ENCODE data around the gene SMG9.

SMG9 gene

GRCh38 chr19:43735957-43736356 lies 18.8 kb downstream of the SMG9 start:
- no peak overlapping the region for H3K4me2 ChIP-seq (ENCODE audit: low read length)
- no peak overlapping the region for H2BK15ac ChIP-seq (replicated peaks; ENCODE audit: low read depth)
- no peak overlapping the region for H2BK120ac ChIP-seq (ENCODE audit: low read depth, low read length)
- H3K4me3 ChIP-seq (ENCODE audit: low read length) = no peak overlapping the region
- no peaks in the 10 kb centered on the region for H3K79me2 ChIP-seq (ENCODE audit: control insufficient read depth, insufficient read depth, low read length)
- peak; percentile 69 for DNase-seq
- H3K4ac ChIP-seq (ENCODE audit: low read depth, low read length) = no peak overlapping the region
- no peaks in the 10 kb centered on the region for H3K4me1 ChIP-seq (ENCODE audit: control insufficient read depth, low read depth, low read length)
- no peak overlapping the region for H3K27ac ChIP-seq (ENCODE audit: low read depth, low read length)
- peaks cover 9% of the 10 kb centered on the region for H3K36me3 ChIP-seq (ENCODE audit: control insufficient read depth, insufficient read depth, low read length)
- no peak overlapping the region for H3K23ac ChIP-seq (ENCODE audit: low read length)
- no peak overlapping the region for H4K8ac ChIP-seq (ENCODE audit: low read depth, low read length)
- no peak overlapping the region for H3K9ac ChIP-seq (ENCODE audit: low read length)
- H4K5ac ChIP-seq (ENCODE audit: low read length) = no peak overlapping the region
- H2BK5ac ChIP-seq (ENCODE audit: low read length) = no peak overlapping the region
- no peaks in the 10 kb centered on the region for H3K27me3 ChIP-seq (ENCODE audit: insufficient read depth, low read length, poor library complexity)
- H3K18ac ChIP-seq (ENCODE audit: low read length) = no peak overlapping the region
- no peak overlapping the region for H3K56ac ChIP-seq (ENCODE audit: low read length)
- no peaks in the 10 kb centered on the region for H3K79me1 ChIP-seq (ENCODE audit: low read length)
- no peak overlapping the region for H2AK5ac ChIP-seq (ENCODE audit: low read length)

GRCh38 chr19:43735013-43735412 lies 19.7 kb downstream of the SMG9 start:
- WGBS (ENCODE audit: extremely low coverage, insufficient coverage, low lambda C conversion rate) = no CpG with 5 or more reads among the region's 6 CpGs
- peaks cover 9% of the 10 kb centered on the region for H3K36me3 ChIP-seq (ENCODE audit: control insufficient read depth, insufficient read depth, low read length)

GRCh38 chr19:43731846-43732245 lies 22.9 kb downstream of the SMG9 start:
- WGBS (ENCODE audit: extremely low coverage, insufficient coverage, low lambda C conversion rate) = no CpG with 5 or more reads among the region's 1 CpG
- H3K27me3 ChIP-seq (ENCODE audit: insufficient read depth, low read length, poor library complexity) = no peaks in the 10 kb centered on the region
- H3K23ac ChIP-seq (ENCODE audit: low read length) = no peak overlapping the region
- no peak overlapping the region for H3K9ac ChIP-seq (ENCODE audit: low read length)
- no peak overlapping the region for H4K8ac ChIP-seq (ENCODE audit: low read depth, low read length)
- H3K4ac ChIP-seq (ENCODE audit: low read depth, low read length) = no peak overlapping the region
- DNase-seq = no peak
- H3K18ac ChIP-seq (ENCODE audit: low read length) = no peak overlapping the region
- H3K4me3 ChIP-seq (ENCODE audit: low read length) = no peak overlapping the region
- H3K27ac ChIP-seq (ENCODE audit: low read depth, low read length) = no peak overlapping the region
- H2BK120ac ChIP-seq (ENCODE audit: low read depth, low read length) = no peak overlapping the region
- no peak overlapping the region for H3K4me2 ChIP-seq (ENCODE audit: low read length)
- no peaks in the 10 kb centered on the region for H3K79me2 ChIP-seq (ENCODE audit: control insufficient read depth, insufficient read depth, low read length)
- peaks cover 10% of the 10 kb centered on the region for H3K36me3 ChIP-seq (ENCODE audit: control insufficient read depth, insufficient read depth, low read length)
- H2AK5ac ChIP-seq (ENCODE audit: low read length) = no peak overlapping the region
- no peaks in the 10 kb centered on the region for H3K79me1 ChIP-seq (ENCODE audit: low read length)
- no peak overlapping the region for H2BK15ac ChIP-seq (replicated peaks; ENCODE audit: low read depth)
- H4K5ac ChIP-seq (ENCODE audit: low read length) = no peak overlapping the region
- H3K4me1 ChIP-seq (ENCODE audit: control insufficient read depth, low read depth, low read length) = no peaks in the 10 kb centered on the region
- H3K56ac ChIP-seq (ENCODE audit: low read length) = no peak overlapping the region
- no peak overlapping the region for H2BK5ac ChIP-seq (ENCODE audit: low read length)

More at GRCh38 chr19:43735013-43735412, 19.7 kb downstream of the SMG9 start:
- Histone ChIP-seq H2BK120ac (ENCODE audit: low read depth, low read length) (no peak overlapping the region), H3K4me1 (ENCODE audit: control insufficient read depth, low read depth, low read length) (no peaks in the 10 kb centered on the region), H3K18ac (ENCODE audit: low read length) (no peak overlapping the region), H4K5ac (ENCODE audit: low read length) (no peak overlapping the region), H3K4me3 (ENCODE audit: low read length) (no peak overlapping the region), H3K27me3 (ENCODE audit: insufficient read depth, low read length, poor library complexity) (no peaks in the 10 kb centered on the region), H3K56ac (ENCODE audit: low read length) (no peak overlapping the region), H3K27ac (ENCODE audit: low read depth, low read length) (no peak overlapping the region), H3K23ac (ENCODE audit: low read length) (no peak overlapping the region), H3K79me2 (ENCODE audit: control insufficient read depth, insufficient read depth, low read length) (no peaks in the 10 kb centered on the region), H3K4me2 (ENCODE audit: low read length) (no peak overlapping the region), H3K79me1 (ENCODE audit: low read length) (no peaks in the 10 kb centered on the region), H2AK5ac (ENCODE audit: low read length) (no peak overlapping the region), H3K9ac (ENCODE audit: low read length) (no peak overlapping the region), H2BK15ac (replicated peaks; ENCODE audit: low read depth) (no peak overlapping the region), H4K8ac (ENCODE audit: low read depth, low read length) (no peak overlapping the region), H2BK5ac (ENCODE audit: low read length) (no peak overlapping the region), H3K4ac (ENCODE audit: low read depth, low read length) (no peak overlapping the region)
- no peak for DNase-seq

GRCh38 chr19:43731346-43731745 lies 23.4 kb downstream of the SMG9 start:
- Histone ChIP-seq H4K5ac (ENCODE audit: low read length) (no peak overlapping the region), H3K4ac (ENCODE audit: low read depth, low read length) (no peak overlapping the region), H3K4me3 (ENCODE audit: low read length) (no peak overlapping the region), H3K36me3 (ENCODE audit: control insufficient read depth, insufficient read depth, low read length) (peaks cover 10% of the 10 kb centered on the region), H3K27ac (ENCODE audit: low read depth, low read length) (no peak overlapping the region), H3K4me2 (ENCODE audit: low read length) (no peak overlapping the region), H2BK120ac (ENCODE audit: low read depth, low read length) (no peak overlapping the region), H3K56ac (ENCODE audit: low read length) (no peak overlapping the region), H3K4me1 (ENCODE audit: control insufficient read depth, low read depth, low read length) (no peaks in the 10 kb centered on the region), H3K79me2 (ENCODE audit: control insufficient read depth, insufficient read depth, low read length) (no peaks in the 10 kb centered on the region), H3K18ac (ENCODE audit: low read length) (no peak overlapping the region), H3K79me1 (ENCODE audit: low read length) (no peaks in the 10 kb centered on the region), H2AK5ac (ENCODE audit: low read length) (no peak overlapping the region), H3K9ac (ENCODE audit: low read length) (no peak overlapping the region), H2BK15ac (replicated peaks; ENCODE audit: low read depth) (no peak overlapping the region), H3K27me3 (ENCODE audit: insufficient read depth, low read length, poor library complexity) (no peaks in the 10 kb centered on the region), H4K8ac (ENCODE audit: low read depth, low read length) (no peak overlapping the region), H2BK5ac (ENCODE audit: low read length) (no peak overlapping the region), H3K23ac (ENCODE audit: low read length) (no peak overlapping the region)
- DNase-seq = no peak
- no CpG with 5 or more reads among the region's 14 CpGs for WGBS (ENCODE audit: extremely low coverage, insufficient coverage, low lambda C conversion rate)

GRCh38 chr19:43729919-43730318 lies 24.8 kb downstream of the SMG9 start:
- H3K4me3 ChIP-seq (ENCODE audit: low read length) = no peak overlapping the region
- H2BK15ac ChIP-seq (replicated peaks; ENCODE audit: low read depth) = no peak overlapping the region
- H3K79me2 ChIP-seq (ENCODE audit: control insufficient read depth, insufficient read depth, low read length) = no peaks in the 10 kb centered on the region
- H3K27me3 ChIP-seq (ENCODE audit: insufficient read depth, low read length, poor library complexity) = no peaks in the 10 kb centered on the region
- no peak overlapping the region for H2BK120ac ChIP-seq (ENCODE audit: low read depth, low read length)
- H2BK5ac ChIP-seq (ENCODE audit: low read length) = no peak overlapping the region
- DNase-seq = no peak
- H3K56ac ChIP-seq (ENCODE audit: low read length) = no peak overlapping the region
- peaks cover 10% of the 10 kb centered on the region for H3K36me3 ChIP-seq (ENCODE audit: control insufficient read depth, insufficient read depth, low read length)
- H3K4me2 ChIP-seq (ENCODE audit: low read length) = no peak overlapping the region
- H3K27ac ChIP-seq (ENCODE audit: low read depth, low read length) = no peak overlapping the region
- H2AK5ac ChIP-seq (ENCODE audit: low read length) = no peak overlapping the region
- no peak overlapping the region for H4K5ac ChIP-seq (ENCODE audit: low read length)
- H3K9ac ChIP-seq (ENCODE audit: low read length) = no peak overlapping the region
- no peaks in the 10 kb centered on the region for H3K4me1 ChIP-seq (ENCODE audit: control insufficient read depth, low read depth, low read length)
- no peak overlapping the region for H4K8ac ChIP-seq (ENCODE audit: low read depth, low read length)
- WGBS (ENCODE audit: extremely low coverage, insufficient coverage, low lambda C conversion rate) = no CpG with 5 or more reads among the region's 5 CpGs
- H3K79me1 ChIP-seq (ENCODE audit: low read length) = no peaks in the 10 kb centered on the region
- H3K23ac ChIP-seq (ENCODE audit: low read length) = no peak overlapping the region
- H3K4ac ChIP-seq (ENCODE audit: low read depth, low read length) = no peak overlapping the region
- H3K18ac ChIP-seq (ENCODE audit: low read length) = no peak overlapping the region

GRCh38 chr19:43727593-43727853 lies 27.2 kb downstream of the SMG9 start:
- DNase-seq = no peak
- H3K79me1 ChIP-seq (ENCODE audit: low read length) = no peaks in the 10 kb centered on the region
- H3K4ac ChIP-seq (ENCODE audit: low read depth, low read length) = no peak overlapping the region
- H4K8ac ChIP-seq (ENCODE audit: low read depth, low read length) = no peak overlapping the region
- no peaks in the 10 kb centered on the region for H3K4me1 ChIP-seq (ENCODE audit: control insufficient read depth, low read depth, low read length)
- no peak overlapping the region for H2AK5ac ChIP-seq (ENCODE audit: low read length)
- no peak overlapping the region for H3K18ac ChIP-seq (ENCODE audit: low read length)
- H3K9ac ChIP-seq (ENCODE audit: low read length) = no peak overlapping the region
- no peak overlapping the region for H3K4me2 ChIP-seq (ENCODE audit: low read length)
- no peak overlapping the region for H3K23ac ChIP-seq (ENCODE audit: low read length)
- H3K4me3 ChIP-seq (ENCODE audit: low read length) = no peak overlapping the region
- H3K36me3 ChIP-seq (ENCODE audit: control insufficient read depth, insufficient read depth, low read length) = peaks cover 7% of the 10 kb centered on the region
- no peak overlapping the region for H2BK120ac ChIP-seq (ENCODE audit: low read depth, low read length)
- no CpG with 5 or more reads among the region's 4 CpGs for WGBS (ENCODE audit: extremely low coverage, insufficient coverage, low lambda C conversion rate)
- no peaks in the 10 kb centered on the region for H3K27me3 ChIP-seq (ENCODE audit: insufficient read depth, low read length, poor library complexity)
- H4K5ac ChIP-seq (ENCODE audit: low read length) = no peak overlapping the region
- H3K27ac ChIP-seq (ENCODE audit: low read depth, low read length) = no peak overlapping the region
- no peak overlapping the region for H2BK15ac ChIP-seq (replicated peaks; ENCODE audit: low read depth)
- no peak overlapping the region for H2BK5ac ChIP-seq (ENCODE audit: low read length)
- no peak overlapping the region for H3K56ac ChIP-seq (ENCODE audit: low read length)
- no peaks in the 10 kb centered on the region for H3K79me2 ChIP-seq (ENCODE audit: control insufficient read depth, insufficient read depth, low read length)
